B cell (primary cell): Measurements from ENCODE around the gene CUEDC2. TPM values are rescaled to one million over a fixed set of nuclear protein-coding genes. Genes with fewer than 3 reads are reported as not detected.

ENCODE experiments used
- ATAC-seq: fragments of 200-7000 bp; cut with Tn5 transposase; one replicate; pipeline ENCODE4 v1.10.0; 2021; ENCODE audit warnings: low read depth, mild to moderate bottlenecking, moderate number of reproducible peaks, moderate library complexity
- CTCF ChIA-PET: fragments of 350-600 bp; sonication (Branson Sonifier 250); formaldehyde crosslinking; loops from one replicate; lab custom pipeline; 2021; ENCODE audit warnings: antibody characterized with exemption, inconsistent platforms; lab: Charles Lee
- POLR2A ChIA-PET: fragments of 350-600 bp; sonication (Branson Sonifier 250); formaldehyde crosslinking; loops from one replicate; lab custom pipeline; 2021; ENCODE audit warnings: antibody characterized with exemption; lab: Charles Lee
- DNase-seq: peaks from one replicate; pipeline ENCODE4 v3.0.0; 2013
- H2AFZ ChIP-seq: 2 replicates; pipeline ENCODE4 v1.6.1; 2012; ENCODE audit warnings: mild to moderate bottlenecking, low read depth, low read length; ENCODE audit not compliant: insufficient read depth, poor library complexity, severe bottlenecking
- H3K27ac ChIP-seq, 2 donors: 1 replicate in 1 of 2; 2 replicates in 1 of 2; pipeline ENCODE4 v1.5.1; 2012 to 2013; ENCODE audit warnings: low read length in 2 of 2, mild to moderate bottlenecking in 2 of 2, moderate library complexity in 1 of 2
- H3K27me3 ChIP-seq, 4 experiments: fragments of 200-600 bp in 1 of 4; sonication (generic) in 1 of 4; replicated peaks in 1 of 4; 1 replicate in 2 of 4; 2 replicates in 2 of 4; pipeline versions ENCODE4 v1.6.1 to v1.7.0; 2013 to 2016; ENCODE audit warnings: low read length in 3 of 4, mild to moderate bottlenecking in 2 of 4, mixed read lengths in 1 of 4, moderate library complexity in 1 of 4; ENCODE audit not compliant: insufficient read depth in 4 of 4, control insufficient read depth in 3 of 4; ENCODE audit errors: control extremely low read depth in 1 of 4
- H3K36me3 ChIP-seq, 2 experiments: replicated peaks in 1 of 2; 1 replicate in 1 of 2; 2 replicates in 1 of 2; pipeline versions ENCODE4 v1.6.1 to v1.7.1; 2013; ENCODE audit warnings: low read length in 1 of 2; ENCODE audit not compliant: insufficient read depth in 2 of 2, control insufficient read depth in 1 of 2; ENCODE audit errors: control extremely low read depth in 1 of 2, extremely low read depth in 1 of 2
- H3K4me1 ChIP-seq, 2 donors: fragments of 200-600 bp in 1 of 2; sonication (generic) in 1 of 2; 1 replicate in 1 of 2; 2 replicates in 1 of 2; pipeline versions ENCODE4 v1.5.1 to v1.6.1; 2013 to 2017; ENCODE audit warnings: low read length in 2 of 2; ENCODE audit not compliant: control insufficient read depth in 2 of 2, insufficient read depth in 2 of 2
- H3K4me2 ChIP-seq: replicated peaks from 2 replicates; pipeline ENCODE3; 2012; ENCODE audit warnings: mild to moderate bottlenecking, low read depth, low read length; ENCODE audit not compliant: poor library complexity, severe bottlenecking
- H3K4me3 ChIP-seq, 5 experiments: fragments of 200-600 bp in 1 of 5; sonication (generic) in 1 of 5; 1 replicate in 3 of 5; 2 replicates in 2 of 5; pipeline versions ENCODE4 v1.5.1 to v1.7.0; 2011 to 2016; ENCODE audit warnings: low read length in 4 of 5, mild to moderate bottlenecking in 4 of 5, low read depth in 2 of 5, control low read depth in 1 of 5, moderate library complexity in 1 of 5; ENCODE audit not compliant: insufficient read depth in 1 of 5; ENCODE audit errors: control extremely low read depth in 1 of 5, extremely low read depth in 1 of 5
- H3K79me2 ChIP-seq: fragments of 200-600 bp; sonication (generic); one replicate; pipeline ENCODE4 v1.6.0; 2016; ENCODE audit warnings: low read length; ENCODE audit not compliant: control insufficient read depth, insufficient read depth
- H3K9ac ChIP-seq: fragments of 200-600 bp; sonication (generic); 2 replicates; pipeline ENCODE4 v1.6.1; 2017; ENCODE audit warnings: mild to moderate bottlenecking, low read length, moderate library complexity
- H3K9me3 ChIP-seq, 3 donors: one replicate each; pipeline versions ENCODE4 v1.6.1 to v1.7.1; 2013; ENCODE audit warnings: low read length in 2 of 3; ENCODE audit not compliant: control insufficient read depth in 2 of 3, insufficient read depth in 1 of 3; ENCODE audit errors: control extremely low read depth in 1 of 3
- H4K20me1 ChIP-seq: 2 replicates; pipeline ENCODE4 v1.6.0; 2012; ENCODE audit warnings: mild to moderate bottlenecking, low read length; ENCODE audit not compliant: insufficient read depth, control insufficient read depth, poor library complexity, severe bottlenecking
- H3K27ac Mint-ChIP-seq: one replicate; pipeline ENCODE4 v1.8.0; 2021; ENCODE audit warnings: mixed read lengths
- H3K27me3 Mint-ChIP-seq: one replicate; pipeline ENCODE4 v1.8.0; 2021; ENCODE audit warnings: mixed read lengths
- H3K4me1 Mint-ChIP-seq: one replicate; pipeline ENCODE4 v1.8.0; 2021; ENCODE audit warnings: mixed read lengths
- H3K4me3 Mint-ChIP-seq: one replicate; pipeline ENCODE4 v1.8.0; 2021; ENCODE audit warnings: mixed read lengths
- H3K9me3 Mint-ChIP-seq: one replicate; pipeline ENCODE4 v1.8.0; 2022; ENCODE audit warnings: mixed read lengths; ENCODE audit not compliant: insufficient read depth
- CTCF ChIP-seq: fragments of 200-600 bp; IDR thresholded peaks from one replicate; pipeline ENCODE4 v1.8.0; 2022; ENCODE audit warnings: antibody characterized with exemption, mild to moderate bottlenecking
- EZH2 ChIP-seq: IDR thresholded peaks from 2 replicates; pipeline ENCODE4 v1.6.1; 2012; ENCODE audit warnings: borderline replicate concordance, low read depth, mild to moderate bottlenecking, moderate library complexity, low read length; ENCODE audit not compliant: insufficient read depth, poor library complexity, severe bottlenecking
- WGBS: methylation state at CpG from one replicate; pipeline ENCODE4 v1.1.5; 2013; ENCODE audit warnings: missing lambda C conversion rate; ENCODE audit not compliant: insufficient coverage; 5-methylcytosine and 5-hydroxymethylcytosine counted together
- intact Hi-C: fragments of 100-400 bp; cut with micrococcal nuclease; formaldehyde crosslinking; loops from one replicate; pipeline ENCODE4 v1.10.0; 2022
- polyA plus RNA-seq: library from polyadenylated mRNA; depleted of rRNA; stranded (reverse); fragments of >200 nt; gene quantifications from 2 replicates; pipeline ENCODE4 v1.2.3, GENCODE V29; 2012
- total RNA-seq, 2 donors: library from RNA; stranded (reverse); fragments of 120-200 nt in 1 of 2; gene quantifications; 1 replicate in 1 of 2; 2 replicates in 1 of 2; pipeline versions ENCODE4 v1.2.3 to v1.2.4, GENCODE V29; 2013 to 2022

The CUEDC2 gene
- total and polyA plus RNA-seq, 2 donors (not counting 1 experiment from before 2014, with no cell fraction given) = 35.6 to 49.4 TPM

GRCh38 chr10:102413053-102413705, 19.2 kb downstream of the CUEDC2 start:
- H3K4me1 Mint-ChIP-seq = peaks cover 31% of the 10 kb centered on the region
- no peak overlapping the region for H3K27ac Mint-ChIP-seq
- peak; percentile 45 for DNase-seq
- Histone ChIP-seq H3K79me2 (no peaks in the 10 kb centered on the region), H3K4me1 (peaks cover 26 to 32% of the 10 kb centered on the region in 2 donors), H3K4me3 (no peak overlapping the region), H3K27ac (no peak overlapping the region), H3K9me3 (peaks cover 0 to 22% (median 0%) of the 10 kb centered on the region in 3 donors), H3K27me3 (peaks cover 0 to 91% (median 52%) of the 10 kb centered on the region in 4 experiments), H3K9ac (no peak overlapping the region), H3K4me2 (peak overlapping the region; percentile 5), H2AFZ (no peak overlapping the region), H4K20me1 (no peaks in the 10 kb centered on the region), H3K36me3 (no peaks in the 10 kb centered on the region)
- intact Hi-C loops = no loop called here
- no peaks in the 10 kb centered on the region for H3K9me3 Mint-ChIP-seq
- no peak overlapping the region for H3K4me3 Mint-ChIP-seq
- ATAC-seq = no peak
- ChIA-PET POLR2A (interaction anchor here (0.6 kb wide), 1 partner anchor 13 kb away, joined by 3 read pairs; no protein-coding TSS in a partner anchor), CTCF (interaction anchor here (1.0 to 5.0 kb wide), 4 partner anchors 9 to 66 kb away, joined by 4 to 35 read pairs (median 8); no protein-coding TSS in a partner anchor)
- 4% methylated on average over 4 of the region's 5 CpGs for WGBS
- peaks cover 65% of the 10 kb centered on the region for H3K27me3 Mint-ChIP-seq
- TF ChIP-seq EZH2 = no peak
- no peak for TF ChIP-seq CTCF

GRCh38 chr10:102412293-102412692, 20.1 kb downstream of the CUEDC2 start:
- Histone ChIP-seq H3K9me3 (peaks cover 0 to 23% (median 0%) of the 10 kb centered on the region in 3 donors), H3K4me1 (peaks cover 26 to 33% of the 10 kb centered on the region in 2 donors), H3K27ac (no peak overlapping the region), H4K20me1 (no peaks in the 10 kb centered on the region), H2AFZ (no peak overlapping the region), H3K27me3 (peaks cover 0 to 91% (median 52%) of the 10 kb centered on the region in 4 experiments), H3K4me3 (no peak overlapping the region), H3K4me2 (no peak overlapping the region), H3K9ac (no peak overlapping the region), H3K36me3 (no peaks in the 10 kb centered on the region), H3K79me2 (no peaks in the 10 kb centered on the region)
- 91% methylated on average over 8 of the region's 10 CpGs for WGBS
- intact Hi-C loops = no loop called here
- ChIA-PET CTCF (interaction anchor here (0.8 to 5.0 kb wide), 6 partner anchors 8 to 66 kb away, joined by 3 to 35 read pairs (median 7); partner anchors contain the start of gene FBXL15), POLR2A (interaction anchor here (1.0 to 3.3 kb wide), 2 partner anchors 8 to 13 kb away, joined by 3 to 14 read pairs; partner anchors contain the start of gene FBXL15)
- Mint-ChIP-seq H3K27me3 (peaks cover 66% of the 10 kb centered on the region), H3K4me1 (peaks cover 29% of the 10 kb centered on the region), H3K27ac (no peak overlapping the region), H3K4me3 (no peak overlapping the region), H3K9me3 (no peaks in the 10 kb centered on the region)
- peak; percentile 13 for DNase-seq
- no peak for ATAC-seq
- no peak for TF ChIP-seq EZH2
- no peak for TF ChIP-seq CTCF
